WERI-Rb-1 (cell line): ENCODE data around the gene TP73.

Experiments
- DNase-seq: peaks from one replicate; pipeline ENCODE4 v3.0.0-alpha.2; 2020
- H3K27ac ChIP-seq: fragments of 250-450 bp; sonication (Bioruptor Pico); 2 replicates; pipeline ENCODE4 v1.5.1; 2020; ENCODE audit warnings: mild to moderate bottlenecking, moderate library complexity
- H3K27me3 ChIP-seq: fragments of 250-450 bp; sonication (Bioruptor Pico); 2 replicates; pipeline ENCODE4 v1.5.1; 2021; ENCODE audit warnings: mild to moderate bottlenecking, low read depth, moderate library complexity; ENCODE audit not compliant: insufficient read depth, severe bottlenecking
- H3K36me3 ChIP-seq: fragments of 250-450 bp; sonication (Bioruptor Pico); 2 replicates; pipeline ENCODE4 v1.5.1; 2020; ENCODE audit warnings: mild to moderate bottlenecking, moderate library complexity
- H3K4me3 ChIP-seq: 2 replicates; pipeline ENCODE4 v1.5.1; 2011; ENCODE audit warnings: low read depth, mild to moderate bottlenecking, control low read depth, low read length
- H3K9me3 ChIP-seq: fragments of 250-450 bp; sonication (Bioruptor Pico); 2 replicates; pipeline ENCODE4 v1.5.1; 2021; ENCODE audit warnings: mild to moderate bottlenecking, moderate library complexity; ENCODE audit not compliant: severe bottlenecking
- TF ChIP-seq, protein P1 (sequence below): IDR thresholded peaks from 2 replicates; pipeline ENCODE4 v1.5.1; 2011; ENCODE audit warnings: low read depth, mild to moderate bottlenecking, control low read depth, inconsistent platforms, low read length

Gene TP73

DNA sequence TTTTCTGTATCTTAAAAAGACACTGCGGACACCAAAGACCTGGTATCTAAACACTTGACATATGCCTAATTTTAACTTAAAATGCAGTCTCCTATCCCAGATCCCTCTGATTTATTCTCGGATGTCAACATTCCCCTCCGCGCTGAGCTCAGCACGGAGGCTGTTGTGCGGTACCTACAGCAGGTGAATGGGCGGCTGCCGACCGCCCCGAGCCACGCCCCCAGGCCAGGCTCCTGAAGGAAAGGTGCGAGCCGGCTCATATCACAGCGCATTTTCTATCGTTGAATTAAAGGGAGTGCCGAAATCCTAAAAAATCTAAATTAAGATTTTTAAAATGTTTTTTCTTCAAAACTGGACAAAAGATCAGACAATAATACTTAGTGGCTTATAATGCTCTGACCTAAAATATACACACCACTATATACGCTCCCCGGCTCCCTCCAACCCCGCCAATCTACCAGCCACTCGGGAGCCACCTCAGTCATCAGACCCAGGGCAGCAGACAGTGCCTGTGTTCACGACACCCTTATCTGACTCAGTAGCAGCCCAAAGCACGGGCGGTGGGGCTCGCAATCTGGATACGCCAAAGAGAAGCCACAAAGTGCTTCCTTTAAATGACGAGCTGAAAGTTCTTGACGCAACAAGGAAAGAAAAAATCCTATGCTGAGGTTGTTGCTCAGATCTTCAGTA is 6.5 kb upstream of the TP73 start:
- no peak overlapping the region for H3K4me3 ChIP-seq
- H3K36me3 ChIP-seq: peaks cover 37% of the 10 kb centered on the region
- TF ChIP-seq, protein P1, sequence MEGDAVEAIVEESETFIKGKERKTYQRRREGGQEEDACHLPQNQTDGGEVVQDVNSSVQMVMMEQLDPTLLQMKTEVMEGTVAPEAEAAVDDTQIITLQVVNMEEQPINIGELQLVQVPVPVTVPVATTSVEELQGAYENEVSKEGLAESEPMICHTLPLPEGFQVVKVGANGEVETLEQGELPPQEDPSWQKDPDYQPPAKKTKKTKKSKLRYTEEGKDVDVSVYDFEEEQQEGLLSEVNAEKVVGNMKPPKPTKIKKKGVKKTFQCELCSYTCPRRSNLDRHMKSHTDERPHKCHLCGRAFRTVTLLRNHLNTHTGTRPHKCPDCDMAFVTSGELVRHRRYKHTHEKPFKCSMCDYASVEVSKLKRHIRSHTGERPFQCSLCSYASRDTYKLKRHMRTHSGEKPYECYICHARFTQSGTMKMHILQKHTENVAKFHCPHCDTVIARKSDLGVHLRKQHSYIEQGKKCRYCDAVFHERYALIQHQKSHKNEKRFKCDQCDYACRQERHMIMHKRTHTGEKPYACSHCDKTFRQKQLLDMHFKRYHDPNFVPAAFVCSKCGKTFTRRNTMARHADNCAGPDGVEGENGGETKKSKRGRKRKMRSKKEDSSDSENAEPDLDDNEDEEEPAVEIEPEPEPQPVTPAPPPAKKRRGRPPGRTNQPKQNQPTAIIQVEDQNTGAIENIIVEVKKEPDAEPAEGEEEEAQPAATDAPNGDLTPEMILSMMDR: no peak
- no peak for DNase-seq
- H3K27ac ChIP-seq: no peak overlapping the region
- H3K9me3 ChIP-seq: peaks cover 4% of the 10 kb centered on the region
- no peaks in the 10 kb centered on the region for H3K27me3 ChIP-seq

GRCh38 chr1:3646596-3646995 is 5.7 kb upstream of the TP73 start:
- Histone ChIP-seq H3K9me3 (peaks cover 9% of the 10 kb centered on the region), H3K27ac (no peak overlapping the region), H3K27me3 (no peaks in the 10 kb centered on the region), H3K4me3 (no peak overlapping the region), H3K36me3 (peaks cover 37% of the 10 kb centered on the region)
- TF ChIP-seq, protein P1: no peak
- no peak for DNase-seq

DNA sequence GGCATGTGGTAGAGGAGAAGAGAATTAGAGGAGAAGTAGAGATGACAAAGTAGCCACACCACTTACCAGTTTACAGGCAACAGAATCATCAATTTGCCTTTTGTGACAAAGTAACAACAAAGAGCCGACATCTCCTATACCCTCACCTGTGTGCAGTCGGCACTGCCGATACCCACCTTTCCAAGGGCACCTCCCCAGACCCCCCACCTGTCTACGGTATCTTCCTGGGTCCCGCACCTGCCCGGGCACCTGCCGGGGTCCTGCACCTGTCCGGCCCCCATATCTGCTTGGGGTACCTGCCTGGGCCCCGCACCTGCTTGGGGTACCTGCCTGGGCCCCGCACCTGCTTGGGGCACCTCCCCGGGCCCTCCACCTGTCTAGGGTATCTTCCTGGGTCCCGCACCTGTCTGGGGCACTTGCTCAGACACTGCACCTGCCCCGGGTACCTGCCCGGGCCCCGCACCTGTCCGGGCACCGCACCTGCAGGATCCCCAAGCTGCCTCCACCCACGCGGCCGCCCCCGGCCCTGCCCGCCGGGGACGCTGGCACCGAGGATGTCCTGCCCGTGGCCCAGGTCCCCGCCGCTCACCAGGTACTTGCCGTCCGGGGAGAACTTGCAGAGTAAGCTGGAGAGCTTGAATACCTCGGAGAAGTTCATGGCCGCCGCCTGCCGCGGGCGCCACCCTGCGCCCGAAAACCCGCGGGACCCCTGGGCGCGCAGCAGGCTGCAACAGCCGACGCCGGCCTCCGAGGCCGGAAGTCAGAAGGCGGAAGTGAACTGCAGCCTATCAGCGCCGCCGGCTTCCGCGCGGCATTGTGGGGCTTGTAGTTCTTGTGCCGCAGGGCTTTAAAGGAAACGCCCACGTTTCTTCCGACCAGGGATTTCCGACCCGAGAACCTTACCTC is 2.7 kb upstream of the TP73 start, which contains the start of gene WRAP73:
WRAP73 (minus strand) TSS at position 762 of the 906 bp plus-strand sequence; CDS start at position 658, 104 bp downstream.
- H3K36me3 ChIP-seq: peaks cover 40% of the 10 kb centered on the region
- H3K9me3 ChIP-seq: peaks cover 9% of the 10 kb centered on the region
- H3K27ac ChIP-seq: peak within 1 kb of the TSS; percentile 74
- peak within 1 kb of the TSS; percentile 94 for H3K4me3 ChIP-seq
- TF ChIP-seq, protein P1: peak; percentile 31; the same call in 1 of the 2 replicates
- peak; percentile 89 for DNase-seq
- H3K27me3 ChIP-seq: no peaks in the 10 kb centered on the region

GRCh38 chr1:3650248-3651025 is 1.9 kb upstream of the TP73 start:
- H3K27ac ChIP-seq: no peak overlapping the region
- no peak for DNase-seq
- peaks cover 41% of the 10 kb centered on the region for H3K36me3 ChIP-seq
- peak overlapping the region; percentile 94; the same call in 1 of the 2 replicates for H3K4me3 ChIP-seq
- H3K9me3 ChIP-seq: peaks cover 9% of the 10 kb centered on the region
- TF ChIP-seq, protein P1: no peak
- H3K27me3 ChIP-seq: no peaks in the 10 kb centered on the region

- H3K27me3 ChIP-seq: no peaks in the 10 kb centered on the region
These were observed 1.0 kb upstream of the TP73 start for GRCh38 chr1:3651026-3651929.

More at GRCh38 chr1:3651026-3651929, 1.0 kb upstream of the TP73 start:
- Histone ChIP-seq H3K36me3 (peaks cover 36% of the 10 kb centered on the region), H3K27ac (peak overlapping the region; percentile 95), H3K4me3 (no peak overlapping the region), H3K9me3 (peaks cover 9% of the 10 kb centered on the region)
- no peak for DNase-seq
- TF ChIP-seq, protein P1: no peak
